HG03095 (cell line): Measurements from ENCODE around the gene KRTAP10-3.

Source experiments
- ATAC-seq: cut with Tn5 transposase; IDR thresholded peaks from one replicate; pipeline ENCODE4 v1.9.1; 2021; ENCODE audit warnings: moderate library complexity; ENCODE audit not compliant: unreplicated experiment

Gene KRTAP10-3

GRCh38 chr21:44530903-44531605, 27.5 kb downstream of the KRTAP10-3 start:
- ATAC-seq, result no peak

- ATAC-seq, result no peak
Measured at GRCh38 chr21:44530221-44530902, 28.2 kb downstream of the KRTAP10-3 start.

GRCh38 chr21:44529503-44530125, 29.0 kb downstream of the KRTAP10-3 start:
- ATAC-seq, result no peak

GRCh38 chr21:44529011-44529421, 29.6 kb downstream of the KRTAP10-3 start:
- no peak for ATAC-seq

- no peak for ATAC-seq
Measured at GRCh38 chr21:44528634-44528995, 30.0 kb downstream of the KRTAP10-3 start.

- ATAC-seq, result no peak
Measured at GRCh38 chr21:44527983-44528633, 30.5 kb downstream of the KRTAP10-3 start.

- no peak for ATAC-seq
Measured at GRCh38 chr21:44527156-44527982, 31.2 kb downstream of the KRTAP10-3 start.

GRCh38 chr21:44526096-44526997, 32.2 kb downstream of the KRTAP10-3 start:
- ATAC-seq, result no peak

- ATAC-seq, result no peak
Measured at GRCh38 chr21:44525391-44526095, 33.1 kb downstream of the KRTAP10-3 start.

GRCh38 chr21:44524414-44525371, 33.9 kb downstream of the KRTAP10-3 start:
- ATAC-seq, result no peak

GRCh38 chr21:44523567-44524413, 34.8 kb downstream of the KRTAP10-3 start:
- no peak for ATAC-seq

GRCh38 chr21:44522753-44523204, 35.8 kb downstream of the KRTAP10-3 start:
- no peak for ATAC-seq

- ATAC-seq, result no peak
Measured at GRCh38 chr21:44521928-44522752, 36.5 kb downstream of the KRTAP10-3 start.

- ATAC-seq, result no peak
Measured at GRCh38 chr21:44521301-44521927, 37.2 kb downstream of the KRTAP10-3 start.
